HG02870 (cell line): ENCODE measurements around the gene PTPN11.
A peak's percentile ranks its signal among the peaks of the same experiment; 100 is the strongest.
"Not testable (repeated sequence)": the region's sequence is repeated elsewhere in the genome, so short reads cannot be mapped to it uniquely, and the experiment has no call there.

Experiments
- ATAC-seq: cut with Tn5 transposase; IDR thresholded peaks from one replicate; pipeline ENCODE4 v1.9.1; 2021; ENCODE audit warnings: mild to moderate bottlenecking, moderate library complexity; ENCODE audit not compliant: unreplicated experiment

PTPN11 gene

DNA sequence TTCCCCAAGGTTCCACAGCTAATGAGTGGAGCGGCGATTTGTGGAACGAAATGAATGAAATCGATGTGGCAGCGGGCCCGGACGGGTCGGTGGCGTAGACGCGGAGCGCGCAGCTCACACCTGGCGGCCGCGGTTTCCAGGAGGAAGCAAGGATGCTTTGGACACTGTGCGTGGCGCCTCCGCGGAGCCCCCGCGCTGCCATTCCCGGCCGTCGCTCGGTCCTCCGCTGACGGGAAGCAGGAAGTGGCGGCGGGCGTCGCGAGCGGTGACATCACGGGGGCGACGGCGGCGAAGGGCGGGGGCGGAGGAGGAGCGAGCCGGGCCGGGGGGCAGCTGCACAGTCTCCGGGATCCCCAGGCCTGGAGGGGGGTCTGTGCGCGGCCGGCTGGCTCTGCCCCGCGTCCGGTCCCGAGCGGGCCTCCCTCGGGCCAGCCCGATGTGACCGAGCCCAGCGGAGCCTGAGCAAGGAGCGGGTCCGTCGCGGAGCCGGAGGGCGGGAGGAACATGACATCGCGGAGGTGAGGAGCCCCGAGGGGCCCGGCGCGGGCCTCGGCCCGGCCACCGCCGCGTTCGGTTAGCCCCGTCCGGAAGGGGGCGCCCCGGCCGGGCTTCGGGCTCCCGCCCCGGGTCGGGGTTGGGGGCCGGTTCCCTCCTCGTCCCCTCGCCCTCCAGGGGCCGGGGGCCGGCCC is at the start of gene PTPN11:
Gene PTPN11, plus strand, starts transcription at position 340 of the 689 bp plus-strand sequence. Its CDS starts 165 bp downstream, at position 505.
- ATAC-seq = peak; percentile 77

DNA sequence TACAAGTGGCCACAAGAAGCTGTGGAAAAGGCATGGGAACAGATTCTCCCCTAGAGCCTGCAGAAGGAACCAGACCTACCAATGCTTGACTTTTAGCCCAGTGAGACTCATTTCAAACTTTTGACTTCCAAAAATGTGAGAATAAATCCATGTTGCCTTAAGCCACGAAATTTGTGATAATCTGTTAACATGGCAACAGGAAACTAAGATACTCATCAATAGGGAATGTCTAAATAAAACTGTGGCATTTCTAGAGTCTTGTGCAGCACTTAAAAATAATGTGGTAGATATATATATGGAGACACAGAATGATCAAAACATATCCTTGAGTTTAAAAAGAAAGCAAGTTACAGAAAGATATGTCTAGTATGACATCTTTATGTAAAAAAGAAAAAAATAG is 48.5 kb upstream of the PTPN11 start:
- ATAC-seq = no peak

DNA sequence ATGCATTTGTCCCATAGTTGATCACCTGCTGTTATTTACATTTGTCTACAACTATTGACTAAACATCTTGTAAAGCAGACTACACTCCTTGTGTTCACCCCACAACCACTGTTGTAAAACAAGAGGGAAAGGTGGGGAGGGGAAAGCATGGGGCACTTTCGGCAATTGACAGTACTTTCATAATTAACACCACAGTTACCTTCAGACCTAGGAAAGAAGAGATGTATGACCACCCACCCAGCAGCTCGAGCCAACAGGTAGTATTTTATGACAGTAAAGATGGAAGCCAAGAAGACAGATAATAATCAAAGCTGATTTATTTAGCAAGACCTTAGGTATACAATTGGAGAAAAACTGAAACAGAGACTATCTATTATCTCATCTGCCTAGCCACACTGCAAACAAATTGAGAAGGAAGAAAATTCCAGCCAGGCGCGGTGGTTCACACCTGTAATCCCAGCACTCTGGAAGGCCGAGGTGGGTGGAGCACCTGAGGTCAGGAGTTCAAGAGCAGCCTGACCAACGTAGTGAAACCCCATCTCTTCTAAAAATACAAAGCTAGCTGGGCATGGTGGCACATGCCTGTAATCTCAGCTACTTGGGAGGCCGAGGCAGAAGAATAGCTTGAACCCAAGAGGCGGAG is 47.8 kb upstream of the PTPN11 start:
- no peak for ATAC-seq

DNA sequence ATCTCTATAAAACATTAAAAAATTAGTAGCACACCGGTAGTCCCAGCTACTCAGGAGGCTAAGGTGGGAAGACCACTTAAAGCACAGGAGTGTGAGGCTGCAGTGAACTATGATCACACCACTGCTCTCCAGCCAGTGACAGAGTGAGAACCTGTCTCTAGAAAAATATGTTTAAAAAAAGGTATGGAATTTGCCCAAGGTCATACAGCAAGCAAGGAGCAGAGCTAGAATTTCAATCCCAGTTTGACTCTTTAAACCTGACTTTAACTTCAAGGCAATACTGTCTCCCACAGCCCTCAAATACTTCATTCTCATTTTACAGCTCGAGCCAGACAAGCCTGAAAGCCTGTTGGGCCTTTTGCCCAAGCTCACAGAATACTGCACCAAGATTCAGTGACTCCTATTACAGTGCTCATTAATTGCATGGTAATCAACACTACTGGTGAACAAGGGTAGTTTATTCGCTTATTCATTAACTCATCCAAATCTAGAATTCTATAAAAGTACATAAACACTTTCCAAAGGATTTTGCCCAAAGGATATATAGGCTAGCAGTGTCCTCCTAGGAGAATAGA is 44.5 kb upstream of the PTPN11 start:
- ATAC-seq = no peak

DNA sequence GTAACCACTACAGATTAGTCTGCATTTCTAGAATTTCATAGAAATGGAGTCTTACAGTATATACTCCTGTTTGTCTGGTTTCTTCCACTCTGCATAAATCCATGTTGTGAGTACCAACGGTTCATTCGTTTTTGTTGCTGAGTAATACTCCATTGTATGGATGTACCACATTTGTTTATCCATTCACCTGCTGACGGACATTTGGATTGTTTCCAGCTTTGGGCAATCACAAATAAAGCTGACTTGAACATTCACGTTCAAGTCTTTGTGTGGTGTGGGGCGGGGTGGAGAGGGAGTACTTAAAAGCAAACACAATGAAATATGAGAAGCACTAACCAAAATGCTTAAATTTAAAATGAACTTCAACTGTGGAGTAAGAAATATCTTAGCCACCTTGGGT is 43.6 kb upstream of the PTPN11 start:
- no peak for ATAC-seq

DNA sequence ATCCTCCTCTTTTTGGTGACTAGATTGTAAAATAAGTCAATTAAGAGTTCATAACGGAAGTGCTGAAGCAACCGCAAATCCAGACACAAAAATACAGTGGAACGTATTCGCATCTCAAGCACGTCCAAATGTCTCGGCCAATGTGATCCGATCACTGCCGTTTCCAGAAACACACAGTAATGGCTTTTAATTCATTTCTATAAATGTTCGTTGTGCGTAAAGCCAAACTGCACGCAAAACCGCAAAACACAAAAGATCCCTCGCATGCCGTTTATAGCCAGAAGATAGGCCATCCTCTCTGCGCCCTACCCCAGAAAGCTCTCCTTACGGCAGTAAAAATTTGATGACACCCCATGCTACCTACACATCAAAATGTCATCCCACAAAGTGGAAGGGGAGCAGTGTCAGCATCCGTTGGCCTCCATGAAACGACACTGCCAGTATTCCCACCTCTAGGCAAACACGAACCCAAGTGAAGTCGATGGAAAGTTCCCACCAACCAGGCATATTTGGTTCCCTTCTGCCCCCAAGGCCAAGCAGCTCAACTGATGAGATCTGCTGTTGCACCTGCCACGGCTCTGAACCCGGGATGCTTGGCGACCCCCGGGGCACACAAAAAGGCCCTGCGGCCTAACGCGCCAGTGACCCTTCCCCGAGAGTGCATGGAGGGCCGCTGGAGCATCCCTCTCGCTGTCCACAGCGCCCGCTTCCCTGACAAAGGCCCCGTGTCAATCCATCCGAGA is 37.9 kb upstream of the PTPN11 start:
- no peak for ATAC-seq

DNA sequence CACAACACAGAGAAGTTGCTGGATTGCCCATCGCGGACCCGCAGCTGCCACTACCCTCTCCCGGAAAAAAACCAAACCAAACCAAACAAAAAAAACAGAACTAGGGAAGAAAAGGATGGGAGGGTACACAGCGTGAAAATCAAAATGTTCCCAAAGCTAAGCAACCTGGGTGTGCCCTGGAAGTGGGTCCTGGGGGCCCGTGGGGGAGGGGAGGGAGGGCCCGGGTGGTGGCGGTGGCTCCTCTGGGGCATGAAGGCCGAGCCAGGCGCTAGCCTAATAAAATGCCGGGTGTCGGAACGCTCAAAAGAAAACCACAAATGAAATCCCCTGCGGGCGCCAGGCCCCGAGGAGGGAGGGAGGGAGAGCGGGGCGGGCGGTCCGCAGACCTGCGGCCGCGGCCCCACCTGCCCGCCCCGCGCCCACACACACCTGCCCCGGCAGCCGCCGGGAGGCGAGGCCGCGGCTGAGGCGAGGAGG is 37.3 kb upstream of the PTPN11 start:
- peak; percentile 31 for ATAC-seq

DNA sequence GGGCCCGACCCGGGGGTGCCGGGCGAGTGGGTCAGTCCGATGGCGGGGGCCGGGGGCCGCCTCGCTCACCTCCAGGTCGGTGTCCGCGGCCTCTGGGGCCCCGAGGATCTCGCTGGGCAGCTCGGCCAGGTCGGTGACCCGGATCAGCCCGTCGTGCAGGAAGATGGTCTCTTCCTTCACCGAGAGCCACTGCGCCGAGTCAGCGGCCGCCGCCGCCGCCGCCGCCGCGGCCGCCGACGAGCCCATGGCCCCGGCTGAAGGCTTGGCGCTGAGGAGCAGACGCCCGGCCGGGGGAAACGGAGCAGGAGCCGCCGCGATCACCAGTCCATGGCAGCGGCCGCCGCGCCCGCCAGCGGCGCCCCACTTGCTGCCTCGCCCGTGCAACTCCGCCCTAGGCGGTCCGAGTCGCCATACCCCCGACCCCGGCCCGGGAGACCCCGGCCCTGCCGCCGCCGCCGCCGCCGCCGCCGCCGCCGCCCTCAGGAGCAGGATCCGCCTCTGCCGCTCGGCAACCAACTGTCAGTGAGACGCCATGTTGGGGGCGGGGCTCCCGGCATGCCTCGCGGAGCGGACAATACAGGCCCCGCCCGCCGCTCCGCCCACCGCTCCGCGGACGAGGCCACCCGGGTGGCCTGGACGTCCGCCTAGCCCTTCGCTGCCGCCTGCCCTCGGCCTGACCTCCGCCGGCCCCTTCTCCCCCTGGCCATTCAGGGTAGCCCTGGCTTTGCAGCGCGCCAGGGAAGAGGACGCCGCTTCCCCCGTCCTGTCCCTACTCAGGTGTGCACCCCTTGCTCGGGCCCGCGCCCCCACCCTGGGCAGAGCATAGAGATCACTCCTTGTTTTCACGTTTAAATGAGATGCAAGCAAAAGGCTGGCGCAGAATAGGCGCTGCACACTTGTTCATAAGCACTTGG is 36.6 kb upstream of the PTPN11 start, which contains the start of gene HECTD4:
Gene HECTD4, minus strand, starts transcription at position 549 of the 914 bp plus-strand sequence. Its CDS starts 303 bp downstream, at position 246.
- ATAC-seq = peak; percentile 87

DNA sequence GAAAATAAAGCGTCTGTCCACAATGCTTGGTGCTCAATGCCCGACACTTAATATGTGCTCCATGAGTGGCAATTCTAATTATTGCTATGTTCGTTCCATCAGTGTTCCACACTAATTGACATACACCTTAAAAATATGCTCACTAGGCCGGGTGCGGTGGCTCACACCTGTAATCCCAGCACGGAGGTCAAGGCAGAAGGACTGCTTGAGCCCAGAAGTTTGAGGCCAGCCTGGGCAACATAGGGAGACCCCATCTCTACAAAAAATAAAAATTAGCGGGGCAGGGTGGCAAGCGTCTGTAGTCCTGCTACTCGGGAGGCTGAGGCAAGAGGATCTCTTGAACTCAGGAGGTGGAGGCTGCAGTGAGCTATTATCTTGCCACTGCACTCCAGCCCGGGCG is 35.9 kb upstream of the PTPN11 start:
- no peak for ATAC-seq

DNA sequence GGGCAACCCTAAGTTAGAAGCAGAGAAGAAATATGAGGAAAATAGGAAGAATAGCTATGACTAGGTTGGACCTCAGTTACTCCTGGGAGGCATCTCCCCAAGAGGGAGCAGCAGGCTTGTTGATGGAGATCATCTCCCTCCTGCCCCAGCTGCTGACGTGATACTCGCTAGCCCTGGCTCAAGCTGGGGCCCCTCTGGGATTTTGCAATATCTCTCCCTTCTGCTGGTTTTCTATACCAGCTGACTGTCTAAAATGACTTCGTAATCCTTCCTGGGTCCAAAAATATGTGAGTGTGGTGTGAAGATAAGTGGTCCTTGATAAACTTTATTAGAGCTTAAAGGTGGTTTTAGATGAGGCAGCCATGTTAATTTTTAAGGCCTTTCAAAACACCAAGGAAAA is 32.0 kb upstream of the PTPN11 start:
- no peak for ATAC-seq

DNA sequence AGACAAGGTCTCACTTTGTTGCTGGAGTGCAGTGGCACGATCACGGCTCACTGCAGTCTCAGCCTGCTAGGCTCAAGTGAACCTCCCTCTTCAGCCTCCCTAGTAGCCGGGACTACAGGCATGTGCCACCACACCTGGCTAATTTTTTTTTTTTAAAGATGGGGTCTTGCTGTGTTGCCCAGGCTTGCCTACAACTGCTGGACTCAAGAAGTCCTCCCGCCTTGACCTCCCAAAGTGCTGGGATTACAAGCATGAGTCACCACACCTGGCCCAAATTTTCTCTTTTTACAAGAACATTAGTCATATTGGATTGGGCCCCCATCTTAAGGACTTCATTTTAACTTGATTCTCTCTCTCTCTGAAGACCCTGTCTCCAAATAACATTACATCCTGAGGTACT is 29.5 kb upstream of the PTPN11 start:
- ATAC-seq = no peak

DNA sequence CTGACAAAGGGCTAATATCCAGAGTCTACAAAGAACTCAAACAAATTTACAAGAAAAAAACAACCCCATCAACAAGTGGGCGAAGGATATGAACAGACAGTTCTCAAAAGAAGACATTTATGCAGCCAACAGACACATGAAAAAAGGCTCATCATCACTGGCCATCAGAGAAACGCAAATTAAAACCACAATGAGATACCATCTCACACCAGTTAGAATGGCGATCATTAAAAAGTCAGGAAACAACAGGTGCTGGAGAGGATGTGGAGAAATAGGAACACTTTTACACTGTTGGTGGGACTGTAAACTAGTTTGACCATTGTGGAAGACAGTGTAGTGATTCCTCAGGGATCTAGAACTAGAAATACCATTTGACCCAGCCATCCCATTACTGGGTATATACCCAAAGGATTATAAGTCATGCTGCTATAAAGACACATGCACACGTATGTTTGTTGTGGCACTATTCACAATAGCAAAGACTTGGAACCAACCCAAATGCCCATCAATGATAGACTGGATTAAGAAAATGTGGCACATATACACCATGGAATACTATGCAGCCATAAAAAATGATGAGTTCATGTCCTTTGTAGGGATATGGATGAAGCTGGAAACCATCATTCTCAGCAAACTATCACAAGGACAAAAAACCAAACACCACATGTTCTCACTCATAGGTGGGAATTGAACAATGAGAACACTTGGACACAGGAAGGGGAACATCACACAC is 28.7 kb upstream of the PTPN11 start:
- ATAC-seq = not testable (repeated sequence)

DNA sequence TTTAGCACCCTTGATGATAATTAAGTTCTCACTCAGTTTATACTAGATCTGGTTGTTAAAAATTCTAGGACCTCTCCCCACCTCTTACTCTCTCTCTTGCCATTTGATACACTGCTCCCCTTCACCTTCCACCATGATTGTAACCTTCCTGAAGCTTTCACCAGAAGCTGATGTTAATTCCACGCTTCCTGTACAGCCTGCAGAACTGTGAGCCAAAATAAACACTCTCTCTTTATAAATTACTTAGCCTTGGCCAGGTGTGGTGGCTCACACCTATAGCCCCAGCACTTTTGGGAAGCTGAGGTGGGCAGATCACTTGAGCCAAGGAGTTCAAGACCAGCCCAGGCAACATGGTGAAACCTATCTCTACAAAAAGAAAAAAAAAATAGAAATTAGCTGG is 25.4 kb upstream of the PTPN11 start:
- no peak for ATAC-seq

DNA sequence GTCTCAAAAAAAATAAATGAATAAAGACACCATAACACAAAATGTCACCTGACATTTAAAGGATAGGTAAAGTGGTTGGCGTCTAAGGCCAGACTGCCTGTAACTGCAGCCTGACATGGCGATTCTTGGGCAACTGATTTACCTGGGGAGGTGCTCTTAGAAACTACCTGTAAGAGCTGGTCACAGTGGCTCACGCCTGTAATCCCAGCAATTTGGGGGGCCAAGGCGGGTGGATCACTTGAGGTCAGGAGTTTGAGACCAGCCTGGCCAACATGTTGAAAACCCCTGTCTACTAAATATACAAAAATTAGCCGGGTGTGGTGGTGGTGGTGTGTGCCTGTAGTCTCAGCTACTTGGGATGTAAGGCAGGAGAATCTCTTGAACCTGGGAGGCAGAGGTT is 17.7 kb upstream of the PTPN11 start:
- ATAC-seq = no peak

DNA sequence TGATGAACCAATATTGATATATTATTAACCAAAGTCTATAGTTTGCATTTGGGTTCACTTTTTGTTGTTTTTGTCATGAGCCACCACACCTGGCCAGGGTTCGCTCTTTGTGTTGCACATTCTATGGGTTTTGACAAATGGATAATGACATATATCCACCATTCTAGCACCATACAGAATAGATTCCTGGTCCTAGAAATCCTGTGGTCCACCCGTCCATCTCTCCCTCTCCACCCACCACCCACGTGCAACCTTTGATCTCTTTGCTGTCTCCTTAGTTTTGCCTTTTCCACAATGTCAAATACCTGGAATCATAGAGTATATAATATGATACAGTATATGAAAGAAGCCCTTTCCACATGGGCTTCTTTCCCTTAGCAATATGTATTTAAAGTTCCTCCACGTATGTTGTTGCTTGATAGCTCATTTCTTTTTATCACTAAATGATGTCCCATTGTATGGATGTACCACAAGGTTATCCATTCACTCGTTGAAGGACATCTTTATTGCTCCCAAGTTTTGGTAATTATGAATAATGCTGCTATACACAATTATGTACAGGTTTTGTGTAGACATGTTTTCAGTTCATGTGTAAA is 16.7 kb upstream of the PTPN11 start:
- ATAC-seq = no peak

DNA sequence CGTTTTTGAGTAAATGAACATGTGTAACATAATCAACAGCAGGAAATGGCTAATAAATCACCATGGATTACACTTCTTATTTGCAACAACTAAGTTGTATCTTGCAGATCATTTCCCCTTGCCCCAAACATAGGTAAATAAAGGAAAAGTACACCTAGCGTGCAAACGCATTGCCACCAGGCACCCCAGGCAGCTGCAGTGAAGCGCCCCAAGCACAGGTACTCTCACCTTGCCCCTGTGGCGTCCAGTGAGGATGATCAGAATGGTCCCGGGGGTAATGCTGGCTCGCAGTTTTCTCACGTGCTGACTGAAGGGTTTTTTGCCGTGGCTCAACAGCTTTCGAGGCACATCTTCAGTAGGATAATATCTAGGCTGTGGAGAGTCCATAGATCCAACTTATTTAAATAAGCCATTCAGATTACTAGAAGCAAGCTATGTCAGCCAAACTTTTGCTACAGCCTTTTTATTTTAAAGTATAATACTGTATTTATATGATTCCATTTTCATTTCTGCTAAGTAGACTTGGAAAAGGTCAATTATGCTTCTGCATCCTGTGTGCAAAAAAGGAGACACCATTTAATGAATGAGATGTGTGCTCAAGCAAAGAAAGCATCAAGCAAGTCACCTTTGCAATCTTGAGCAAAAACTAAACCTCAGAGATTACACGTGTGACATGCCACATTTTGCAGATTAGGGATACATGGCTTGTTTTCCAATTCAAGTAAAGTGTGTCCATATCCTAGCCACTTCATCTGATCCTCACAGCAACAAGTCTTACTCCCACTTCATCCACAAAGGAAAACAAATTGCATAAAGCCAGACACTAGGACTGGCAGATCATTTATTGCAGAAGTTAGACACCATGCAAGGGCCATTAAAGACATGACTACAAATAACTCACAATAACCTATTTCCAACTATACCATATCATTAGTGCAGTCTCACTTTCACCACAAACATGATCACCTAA is 11.9 kb upstream of the PTPN11 start:
- ATAC-seq = no peak

DNA sequence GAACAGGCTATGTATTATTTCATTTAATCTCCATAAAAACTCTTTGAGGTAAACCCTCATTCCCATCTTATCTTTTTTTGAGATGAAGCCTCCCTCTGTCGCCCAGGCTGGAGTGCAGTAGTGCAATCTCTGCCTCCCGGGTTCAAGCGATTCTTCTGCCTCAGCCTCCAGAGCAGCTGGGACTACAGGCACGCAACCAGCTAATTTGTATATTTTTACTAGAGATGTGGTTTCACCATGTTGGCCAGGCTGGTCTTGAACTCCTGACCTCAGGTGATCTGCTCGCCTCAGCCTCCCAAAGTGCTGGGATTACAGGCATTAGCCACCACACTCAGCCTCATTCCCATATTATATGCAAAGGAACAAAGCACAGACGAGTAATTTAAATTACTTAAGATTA is 11.1 kb upstream of the PTPN11 start:
- ATAC-seq = not testable (repeated sequence)

DNA sequence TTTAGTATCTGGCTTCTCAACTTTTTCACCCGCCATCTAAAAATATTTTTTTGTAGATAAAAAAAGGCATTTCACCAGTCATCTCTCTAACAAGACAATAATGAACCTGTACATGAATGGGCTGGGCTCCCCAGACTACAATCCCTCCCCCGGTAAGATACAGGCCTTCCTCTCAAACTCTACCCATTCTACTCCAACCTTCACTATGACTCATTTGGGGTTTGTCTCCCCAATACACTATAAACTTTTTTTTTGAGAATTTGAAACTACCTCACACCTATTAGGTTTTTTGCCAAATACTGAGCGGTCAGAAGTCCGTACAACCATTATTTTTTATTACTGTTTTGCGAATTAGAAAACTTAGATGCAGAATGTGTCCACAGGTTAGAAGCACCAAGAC is 10.1 kb upstream of the PTPN11 start:
- ATAC-seq = no peak
